GM10266 (cell line): Measurements from ENCODE around the gene LIN52.
"Not testable (repeated sequence)": the region's sequence is repeated elsewhere in the genome, so short reads cannot be mapped to it uniquely, and the experiment has no call there.

Experiments used
- DNase-seq: peaks from one replicate; pipeline ENCODE4 v3.0.0; 2012; ENCODE audit errors: extremely low spot score
- CTCF ChIP-seq: IDR thresholded peaks from 2 replicates; pipeline ENCODE4 v1.5.1; 2012; ENCODE audit warnings: mild to moderate bottlenecking, low read depth; ENCODE audit not compliant: control insufficient read depth, insufficient read depth; ENCODE audit errors: missing control alignments

Gene LIN52

GRCh38 chr14:74109369-74109768 lies 24.6 kb downstream of the LIN52 start:
- DNase-seq: no peak
- TF ChIP-seq CTCF: no peak

DNA sequence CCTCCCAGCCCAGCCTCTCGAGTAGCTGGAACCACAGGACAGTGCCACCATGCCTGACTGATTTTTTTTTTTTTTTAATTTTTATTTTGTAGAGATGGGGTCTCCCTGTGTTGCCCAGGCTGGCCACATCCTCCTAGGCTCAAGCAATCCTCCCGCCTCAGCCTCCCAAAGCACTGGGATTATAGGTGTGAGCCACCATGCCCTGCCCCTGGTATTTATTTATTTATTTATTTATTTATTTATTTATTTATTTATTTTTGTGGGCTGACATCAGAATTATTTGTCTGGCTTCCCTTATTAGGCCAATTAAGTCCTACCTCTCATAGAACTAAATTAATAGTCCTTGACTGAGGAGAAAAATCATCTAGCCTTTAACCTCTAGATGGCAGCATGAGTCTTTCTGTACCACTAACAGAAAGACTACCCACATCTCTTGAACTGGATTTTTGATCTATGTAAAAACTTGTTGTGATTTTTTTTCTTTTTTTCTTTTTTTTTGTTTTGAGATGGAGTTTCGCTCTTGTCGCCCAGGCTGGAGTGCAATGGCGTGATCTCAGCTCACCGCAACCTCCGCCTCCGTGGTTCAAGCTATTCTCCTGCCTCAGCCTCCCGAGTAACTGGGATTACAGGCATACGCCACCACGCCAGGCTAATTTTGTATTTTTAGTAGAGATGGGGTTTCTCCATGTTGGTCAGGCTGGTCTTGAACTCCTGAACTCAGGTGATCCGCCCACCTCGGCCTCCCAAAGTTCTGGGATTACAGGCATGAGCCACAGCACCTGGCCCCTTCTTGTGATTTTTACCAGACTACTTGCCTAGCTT lies 26.9 kb downstream of the LIN52 start:
- DNase-seq: peak; percentile 53
- peak; percentile 58 for TF ChIP-seq CTCF

GRCh38 chr14:74125487-74125886 lies 40.7 kb downstream of the LIN52 start:
- DNase-seq: not testable (repeated sequence)

- no peak for TF ChIP-seq CTCF
- no peak for DNase-seq
Measured at GRCh38 chr14:74126315-74127013, 41.7 kb downstream of the LIN52 start.

GRCh38 chr14:74127634-74128033 lies 42.9 kb downstream of the LIN52 start:
- no peak for TF ChIP-seq CTCF

DNA sequence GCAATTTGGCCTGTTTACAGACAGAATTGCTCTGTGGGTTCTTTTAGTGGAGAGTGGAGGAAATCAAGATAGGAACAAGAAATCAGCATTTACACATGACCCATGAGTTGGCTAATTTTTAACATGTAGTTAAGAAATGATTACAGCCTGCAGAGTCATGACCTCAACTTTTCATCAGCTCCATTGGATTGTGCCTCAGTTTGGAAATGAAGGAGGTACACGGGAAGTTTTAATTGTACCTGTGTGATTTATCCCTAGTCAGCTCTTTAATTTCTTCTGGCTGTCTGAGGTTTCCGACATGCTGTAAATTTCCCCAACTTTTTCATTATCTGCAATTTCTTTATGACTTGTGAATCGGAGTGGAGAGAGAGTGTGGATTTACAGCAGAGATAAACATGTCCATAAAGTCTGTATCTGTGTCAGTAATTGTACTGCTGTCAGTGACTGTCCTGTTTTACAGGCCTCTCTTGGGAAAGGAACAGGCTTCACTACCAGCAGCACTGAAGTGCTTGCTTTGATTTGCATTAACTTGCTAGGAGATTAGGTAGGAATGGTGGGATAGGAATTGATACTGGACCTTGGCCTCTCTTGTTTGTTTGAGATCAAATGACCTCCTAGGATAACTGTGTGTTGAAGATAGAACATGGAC lies 49.2 kb downstream of the LIN52 start:
- DNase-seq: no peak

More at GRCh38 chr14:74127634-74128033, 42.9 kb downstream of the LIN52 start:
- no peak for DNase-seq

More for the DNA sequence above, 49.2 kb downstream of the LIN52 start:
- TF ChIP-seq CTCF: no peak
